ENCODE results near the gene EIF4B.

Gene EIF4B

DNA sequence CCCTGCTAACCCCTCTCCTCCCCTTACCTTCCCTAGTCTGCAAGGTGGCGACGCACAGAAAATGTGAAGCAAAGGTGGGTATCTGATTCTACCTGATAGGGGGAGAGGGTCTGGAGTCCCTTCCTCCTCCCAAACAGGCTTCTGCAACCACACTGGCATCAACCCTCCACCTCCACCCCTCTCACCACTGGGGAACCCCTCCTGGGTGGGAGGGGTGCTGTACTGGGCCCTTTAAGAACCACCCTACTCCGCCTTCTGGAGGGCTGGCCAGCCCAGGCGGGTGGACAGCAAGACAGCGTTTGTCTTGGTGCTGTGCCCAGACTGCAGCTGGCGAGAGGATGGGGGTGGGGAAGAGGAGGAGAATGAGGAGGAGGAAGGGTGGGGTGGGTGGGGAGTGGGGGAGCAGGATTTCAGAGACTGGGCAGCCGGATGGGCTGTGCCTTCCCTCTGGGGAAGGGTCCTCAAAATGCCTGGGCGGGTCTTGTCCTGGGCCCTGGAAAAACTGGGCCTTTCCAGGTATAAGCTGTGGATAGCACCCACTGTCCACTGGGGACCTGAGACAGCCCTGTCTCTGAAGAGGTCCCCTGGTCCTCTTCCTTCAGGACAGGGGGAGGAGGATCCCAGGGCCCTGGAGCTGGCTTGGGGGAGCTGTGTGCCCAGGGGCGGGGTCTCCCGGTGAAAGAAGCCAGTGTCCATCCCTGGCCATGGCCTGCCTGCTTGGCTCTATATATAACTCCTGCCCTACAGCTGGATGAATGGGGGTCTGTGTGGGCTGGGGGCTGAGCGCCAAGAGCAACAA, 46.4 kb downstream of the EIF4B start:
- Histone ChIP-seq H3K9me3 (no peaks in the 10 kb centered on the region), H3K27me3 (peaks cover 13% of the 10 kb centered on the region), H3K27ac (no peak overlapping the region), H3K4me1 (ENCODE audit: control insufficient read depth in 1 of 2, insufficient read depth in 1 of 2, low read depth in 1 of 2, low read length in 1 of 2) (peaks cover 13 to 14% of the 10 kb centered on the region in 2 experiments), H3K4me3 (ENCODE audit: low read depth in 1 of 2, low read length in 1 of 2) (no peak overlapping the region), H3K36me3 (no peaks in the 10 kb centered on the region)
- TF ChIP-seq, protein P1, sequence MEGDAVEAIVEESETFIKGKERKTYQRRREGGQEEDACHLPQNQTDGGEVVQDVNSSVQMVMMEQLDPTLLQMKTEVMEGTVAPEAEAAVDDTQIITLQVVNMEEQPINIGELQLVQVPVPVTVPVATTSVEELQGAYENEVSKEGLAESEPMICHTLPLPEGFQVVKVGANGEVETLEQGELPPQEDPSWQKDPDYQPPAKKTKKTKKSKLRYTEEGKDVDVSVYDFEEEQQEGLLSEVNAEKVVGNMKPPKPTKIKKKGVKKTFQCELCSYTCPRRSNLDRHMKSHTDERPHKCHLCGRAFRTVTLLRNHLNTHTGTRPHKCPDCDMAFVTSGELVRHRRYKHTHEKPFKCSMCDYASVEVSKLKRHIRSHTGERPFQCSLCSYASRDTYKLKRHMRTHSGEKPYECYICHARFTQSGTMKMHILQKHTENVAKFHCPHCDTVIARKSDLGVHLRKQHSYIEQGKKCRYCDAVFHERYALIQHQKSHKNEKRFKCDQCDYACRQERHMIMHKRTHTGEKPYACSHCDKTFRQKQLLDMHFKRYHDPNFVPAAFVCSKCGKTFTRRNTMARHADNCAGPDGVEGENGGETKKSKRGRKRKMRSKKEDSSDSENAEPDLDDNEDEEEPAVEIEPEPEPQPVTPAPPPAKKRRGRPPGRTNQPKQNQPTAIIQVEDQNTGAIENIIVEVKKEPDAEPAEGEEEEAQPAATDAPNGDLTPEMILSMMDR (IDR thresholded peaks at IDR 0.05): no peak

DNA sequence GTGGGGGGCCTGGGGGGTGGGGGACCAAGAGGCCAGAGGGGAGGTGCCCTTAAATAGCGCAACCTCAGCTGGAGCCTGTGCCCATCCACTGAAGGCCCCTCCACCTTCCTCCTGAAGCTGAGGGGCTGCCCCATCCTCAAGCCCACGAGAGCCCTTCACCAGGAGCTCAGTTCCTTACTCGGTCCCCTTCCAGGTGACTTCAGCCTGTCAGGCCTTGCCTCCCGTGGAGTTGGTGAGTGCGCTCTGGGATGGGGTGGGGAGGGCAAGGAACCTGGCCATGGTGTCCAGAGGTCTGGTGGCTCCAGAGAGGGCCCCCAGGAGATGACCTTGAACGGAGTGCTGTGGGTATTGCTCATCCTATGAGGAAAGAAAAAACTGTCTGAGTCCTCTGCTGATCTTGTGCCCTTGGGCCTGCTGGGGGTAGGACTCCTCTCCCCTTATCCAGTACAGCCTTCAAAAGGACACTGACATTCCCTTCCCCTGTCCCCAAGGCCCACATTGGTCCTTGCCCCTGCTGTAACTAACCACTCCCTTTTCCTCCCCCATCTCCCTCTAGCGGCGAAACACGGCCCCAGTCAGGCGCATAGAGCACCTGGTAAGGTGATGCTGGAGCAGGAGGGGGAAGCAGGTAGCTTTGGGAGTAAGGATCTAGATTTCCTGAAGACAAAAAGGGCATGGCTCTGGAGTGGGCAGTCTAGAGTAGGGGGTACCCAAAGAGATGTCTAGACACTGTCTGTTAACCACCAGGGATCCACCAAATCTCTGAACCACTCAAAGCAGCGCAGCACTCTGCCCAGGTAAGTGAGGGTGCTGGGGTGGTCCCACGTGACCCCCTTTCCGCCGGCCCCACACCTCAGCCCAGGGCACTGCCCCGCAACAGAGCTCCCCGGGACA, 47.2 kb downstream of the EIF4B start:
- peaks cover 9% of the 10 kb centered on the region for H3K27me3 ChIP-seq
- no peaks in the 10 kb centered on the region for H3K36me3 ChIP-seq
- TF ChIP-seq, protein P1 (IDR thresholded peaks at IDR 0.05): peak; percentile 60
- H3K4me3 ChIP-seq (ENCODE audit: low read depth in 1 of 2, low read length in 1 of 2): peak overlapping the region; percentile 83 to 89
- peaks cover 11 to 12% of the 10 kb centered on the region in 2 experiments for H3K4me1 ChIP-seq (ENCODE audit: control insufficient read depth in 1 of 2, insufficient read depth in 1 of 2, low read depth in 1 of 2, low read length in 1 of 2)
- peak overlapping the region; percentile 33 for H3K27ac ChIP-seq
- H3K9me3 ChIP-seq: no peaks in the 10 kb centered on the region

DNA sequence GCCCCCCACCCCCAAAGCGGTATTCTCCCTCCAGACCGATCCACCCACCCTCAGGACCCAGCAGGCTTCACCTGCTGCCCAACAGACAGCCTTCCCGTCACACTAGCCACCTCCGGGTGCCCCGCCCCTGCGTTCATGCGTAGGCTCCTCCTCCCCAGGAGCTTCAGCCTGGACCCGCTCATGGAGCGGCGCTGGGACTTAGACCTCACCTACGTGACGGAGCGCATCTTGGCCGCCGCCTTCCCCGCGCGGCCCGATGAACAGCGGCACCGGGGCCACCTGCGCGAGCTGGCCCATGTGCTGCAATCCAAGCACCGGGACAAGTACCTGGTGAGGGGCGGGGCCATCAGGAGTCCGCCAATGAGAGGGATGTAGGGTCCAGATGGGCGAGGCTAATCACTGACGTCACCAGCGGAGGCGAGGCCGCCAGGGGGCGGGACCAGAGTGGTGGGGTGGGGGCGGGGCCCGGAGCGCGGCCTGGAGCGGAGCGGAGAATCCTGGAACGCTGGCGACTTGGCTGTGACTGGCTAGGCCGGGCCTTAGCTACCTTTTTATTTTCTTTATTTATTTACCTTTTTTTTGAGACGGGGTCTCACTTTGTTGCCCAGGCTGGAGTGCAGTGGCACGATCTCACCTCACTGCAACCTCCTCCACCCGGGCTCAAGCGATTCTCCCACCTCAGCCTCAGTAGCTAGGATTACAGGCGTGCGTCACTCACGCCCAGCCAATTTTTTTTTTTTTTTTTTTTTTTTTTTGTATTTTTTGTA, 48.0 kb downstream of the EIF4B start:
- peaks cover 11 to 12% of the 10 kb centered on the region in 2 experiments for H3K4me1 ChIP-seq (ENCODE audit: control insufficient read depth in 1 of 2, insufficient read depth in 1 of 2, low read depth in 1 of 2, low read length in 1 of 2)
- no peaks in the 10 kb centered on the region for H3K9me3 ChIP-seq
- peaks cover 9% of the 10 kb centered on the region for H3K27me3 ChIP-seq
- H3K27ac ChIP-seq: peak overlapping the region; percentile 33
- TF ChIP-seq, protein P1 (IDR thresholded peaks at IDR 0.05): peak; percentile 48
- no peaks in the 10 kb centered on the region for H3K36me3 ChIP-seq
- H3K4me3 ChIP-seq (ENCODE audit: low read depth in 1 of 2, low read length in 1 of 2): peak overlapping the region; percentile 83 to 89

DNA sequence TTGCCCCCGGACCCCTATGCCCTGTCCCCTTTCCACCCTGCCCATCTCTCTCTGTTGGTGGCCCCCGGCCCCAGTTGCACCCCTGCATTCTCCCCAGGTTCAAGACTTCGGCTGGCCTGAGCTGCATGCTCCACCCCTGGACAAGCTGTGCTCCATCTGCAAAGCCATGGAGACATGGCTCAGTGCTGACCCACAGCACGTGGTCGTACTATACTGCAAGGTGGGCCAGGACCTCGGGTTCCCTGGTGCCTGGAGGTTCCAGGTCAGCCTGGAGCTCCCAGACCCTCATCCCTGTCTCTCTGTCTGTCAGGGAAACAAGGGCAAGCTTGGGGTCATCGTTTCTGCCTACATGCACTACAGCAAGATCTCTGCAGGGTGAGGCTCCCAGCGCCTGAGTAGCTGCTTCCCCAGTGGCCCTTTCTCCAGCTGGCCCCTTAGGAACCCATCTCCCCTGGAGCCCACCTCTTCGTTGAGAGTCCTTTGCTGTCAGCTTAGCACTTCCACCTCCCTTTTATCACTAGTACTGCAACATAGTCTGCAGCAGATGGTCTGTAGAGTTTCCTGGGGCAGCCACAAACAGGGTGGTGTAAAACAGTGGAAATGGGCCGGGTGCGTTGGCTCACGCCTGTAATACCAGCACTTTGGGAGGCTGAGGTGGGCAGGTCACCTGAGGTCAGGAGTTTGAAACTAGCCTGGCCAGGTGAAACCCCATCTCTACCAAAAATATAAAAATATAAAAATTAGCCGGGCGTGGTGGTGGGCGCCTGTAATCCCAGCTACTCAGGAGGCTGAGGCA, 49.4 kb downstream of the EIF4B start:
- Histone ChIP-seq H3K9me3 (no peaks in the 10 kb centered on the region), H3K27me3 (peaks cover 9% of the 10 kb centered on the region), H3K36me3 (no peaks in the 10 kb centered on the region), H3K4me3 (ENCODE audit: low read depth in 1 of 2, low read length in 1 of 2) (no peak overlapping the region), H3K27ac (no peak overlapping the region), H3K4me1 (ENCODE audit: control insufficient read depth in 1 of 2, insufficient read depth in 1 of 2, low read depth in 1 of 2, low read length in 1 of 2) (peaks cover 11 to 12% of the 10 kb centered on the region in 2 experiments)
- TF ChIP-seq, protein P1 (IDR thresholded peaks at IDR 0.05): no peak
